ENCODE results near the gene CAMK1D. TPM values are rescaled to one million over a fixed set of nuclear protein-coding genes. Genes with fewer than 3 reads are reported as not detected.

Gene CAMK1D
- polyA plus RNA-seq, 1 experiment = 1.1 TPM

GRCh38 chr10:12375076-12375504 lies 25.7 kb downstream of the CAMK1D start:
- TF ChIP-seq CTCF (IDR thresholded peaks at IDR 0.05; ENCODE audit: insufficient read depth, low read depth, low read length) = no peak
- no peak for DNase-seq (ENCODE audit: low read depth)
- POLR2A ChIA-PET = no interaction called here
- CTCF ChIA-PET = no interaction called here
- no peak overlapping the region for H3K4me3 ChIP-seq (ENCODE audit: low read depth, low read length)
- H3K36me3 ChIP-seq (ENCODE audit: control insufficient read depth, insufficient read depth, low read length) = no peaks in the 10 kb centered on the region
- no peaks in the 10 kb centered on the region for H3K27me3 ChIP-seq (ENCODE audit: control insufficient read depth, insufficient read depth, low read length)

GRCh38 chr10:12376211-12376610 lies 26.9 kb downstream of the CAMK1D start:
- ChIA-PET POLR2A (no interaction called here), CTCF (no interaction called here)
- no peak for TF ChIP-seq CTCF (IDR thresholded peaks at IDR 0.05; ENCODE audit: insufficient read depth, low read depth, low read length)
- H3K27me3 ChIP-seq (ENCODE audit: control insufficient read depth, insufficient read depth, low read length) = no peaks in the 10 kb centered on the region
- H3K36me3 ChIP-seq (ENCODE audit: control insufficient read depth, insufficient read depth, low read length) = no peaks in the 10 kb centered on the region
- H3K4me3 ChIP-seq (ENCODE audit: low read depth, low read length) = no peak overlapping the region
- no peak for DNase-seq (ENCODE audit: low read depth)

GRCh38 chr10:12377658-12378290 lies 28.4 kb downstream of the CAMK1D start:
- no peaks in the 10 kb centered on the region for H3K36me3 ChIP-seq (ENCODE audit: control insufficient read depth, insufficient read depth, low read length)
- ChIA-PET POLR2A (interaction anchor here (0.6 kb wide), 1 partner anchor 329 kb away, joined by 4 read pairs; no protein-coding TSS in a partner anchor), CTCF (no interaction called here)
- no peak for DNase-seq (ENCODE audit: low read depth)
- TF ChIP-seq CTCF (IDR thresholded peaks at IDR 0.05; ENCODE audit: insufficient read depth, low read depth, low read length) = no peak
- H3K27me3 ChIP-seq (ENCODE audit: control insufficient read depth, insufficient read depth, low read length) = no peaks in the 10 kb centered on the region
- H3K4me3 ChIP-seq (ENCODE audit: low read depth, low read length) = no peak overlapping the region

GRCh38 chr10:12380999-12381398 lies 31.7 kb downstream of the CAMK1D start:
- TF ChIP-seq CTCF (IDR thresholded peaks at IDR 0.05; ENCODE audit: insufficient read depth, low read depth, low read length) = no peak
- Histone ChIP-seq H3K36me3 (ENCODE audit: control insufficient read depth, insufficient read depth, low read length) (no peaks in the 10 kb centered on the region), H3K27me3 (ENCODE audit: control insufficient read depth, insufficient read depth, low read length) (no peaks in the 10 kb centered on the region), H3K4me3 (ENCODE audit: low read depth, low read length) (no peak overlapping the region)
- no peak for DNase-seq (ENCODE audit: low read depth)
- ChIA-PET CTCF (no interaction called here), POLR2A (no interaction called here)

GRCh38 chr10:12381536-12382156 lies 32.3 kb downstream of the CAMK1D start:
- ChIA-PET POLR2A (no interaction called here), CTCF (no interaction called here)
- no peak overlapping the region for H3K4me3 ChIP-seq (ENCODE audit: low read depth, low read length)
- no peak for TF ChIP-seq CTCF (IDR thresholded peaks at IDR 0.05; ENCODE audit: insufficient read depth, low read depth, low read length)
- H3K36me3 ChIP-seq (ENCODE audit: control insufficient read depth, insufficient read depth, low read length) = no peaks in the 10 kb centered on the region
- DNase-seq (ENCODE audit: low read depth) = no peak
- no peaks in the 10 kb centered on the region for H3K27me3 ChIP-seq (ENCODE audit: control insufficient read depth, insufficient read depth, low read length)
